HG02852 (cell line): ENCODE data around the gene COMP.

Experiments used
- ATAC-seq: cut with Tn5 transposase; IDR thresholded peaks from one replicate; pipeline ENCODE4 v1.9.1; 2021; ENCODE audit warnings: mild to moderate bottlenecking, moderate library complexity; ENCODE audit not compliant: unreplicated experiment

The COMP gene

GRCh38 chr19:18771328-18772242, 19.5 kb downstream of the COMP start:
- ATAC-seq, result no peak

- ATAC-seq, result no peak
Measured at GRCh38 chr19:18770663-18771327, 20.3 kb downstream of the COMP start.

GRCh38 chr19:18769989-18770528, 21.0 kb downstream of the COMP start:
- no peak for ATAC-seq

- no peak for ATAC-seq
Measured at GRCh38 chr19:18768997-18769891, 21.9 kb downstream of the COMP start.

GRCh38 chr19:18768046-18768771, 22.9 kb downstream of the COMP start:
- no peak for ATAC-seq

GRCh38 chr19:18765224-18765623, 25.9 kb downstream of the COMP start:
- ATAC-seq, result no peak

GRCh38 chr19:18764591-18765051, 26.5 kb downstream of the COMP start:
- no peak for ATAC-seq

GRCh38 chr19:18763674-18764590, 27.2 kb downstream of the COMP start:
- ATAC-seq, result no peak

- no peak for ATAC-seq
Measured at GRCh38 chr19:18762125-18763023, 28.7 kb downstream of the COMP start.

- no peak for ATAC-seq
Measured at GRCh38 chr19:18761531-18762110, 29.5 kb downstream of the COMP start.

GRCh38 chr19:18760440-18761383, 30.4 kb downstream of the COMP start:
- ATAC-seq, result no peak

GRCh38 chr19:18759995-18760426, 31.1 kb downstream of the COMP start:
- ATAC-seq, result no peak

GRCh38 chr19:18759304-18759994, 31.7 kb downstream of the COMP start:
- ATAC-seq, result no peak

GRCh38 chr19:18756896-18757295, 34.2 kb downstream of the COMP start:
- no peak for ATAC-seq

- no peak for ATAC-seq
Measured at GRCh38 chr19:18754501-18754900, 36.6 kb downstream of the COMP start.

GRCh38 chr19:18751571-18751970, 39.5 kb downstream of the COMP start:
- no peak for ATAC-seq
